Nephron (organoid): ENCODE data around the gene DNAJC25.

Source experiments
- H3K27ac Mint-ChIP-seq, 3 experiments: 2 replicates each; pipeline ENCODE4 v1.8.0; 2020; ENCODE audit warnings: mixed read lengths in 3 of 3, mild to moderate bottlenecking in 2 of 3, moderate library complexity in 1 of 3
- H3K27me3 Mint-ChIP-seq: 2 replicates; pipeline ENCODE4 v1.8.0; 2021; ENCODE audit warnings: low read depth, mild to moderate bottlenecking, moderate library complexity, mixed read lengths
- H3K36me3 Mint-ChIP-seq: 2 replicates; pipeline ENCODE4 v1.8.0; 2020; ENCODE audit warnings: low read depth, mixed read lengths
- H3K4me1 Mint-ChIP-seq: 2 replicates; pipeline ENCODE4 v1.8.0; 2020; ENCODE audit warnings: mixed read lengths
- H3K4me3 Mint-ChIP-seq, 3 experiments: 2 replicates each; pipeline ENCODE4 v1.8.0; 2020; ENCODE audit warnings: mild to moderate bottlenecking in 3 of 3, mixed read lengths in 3 of 3, moderate library complexity in 2 of 3
- H3K9me3 Mint-ChIP-seq: 2 replicates; pipeline ENCODE4 v1.8.0; 2020; ENCODE audit warnings: mixed read lengths
- TF ChIP-seq, protein P1 (sequence below), 3 experiments: fragments of 200-600 bp; sonication (generic); IDR thresholded peaks; one replicate each; pipeline ENCODE4 v1.5.0; 2021; ENCODE audit warnings: antibody characterized with exemption in 3 of 3; ENCODE audit not compliant: unreplicated experiment in 3 of 3

DNAJC25 gene

DNA sequence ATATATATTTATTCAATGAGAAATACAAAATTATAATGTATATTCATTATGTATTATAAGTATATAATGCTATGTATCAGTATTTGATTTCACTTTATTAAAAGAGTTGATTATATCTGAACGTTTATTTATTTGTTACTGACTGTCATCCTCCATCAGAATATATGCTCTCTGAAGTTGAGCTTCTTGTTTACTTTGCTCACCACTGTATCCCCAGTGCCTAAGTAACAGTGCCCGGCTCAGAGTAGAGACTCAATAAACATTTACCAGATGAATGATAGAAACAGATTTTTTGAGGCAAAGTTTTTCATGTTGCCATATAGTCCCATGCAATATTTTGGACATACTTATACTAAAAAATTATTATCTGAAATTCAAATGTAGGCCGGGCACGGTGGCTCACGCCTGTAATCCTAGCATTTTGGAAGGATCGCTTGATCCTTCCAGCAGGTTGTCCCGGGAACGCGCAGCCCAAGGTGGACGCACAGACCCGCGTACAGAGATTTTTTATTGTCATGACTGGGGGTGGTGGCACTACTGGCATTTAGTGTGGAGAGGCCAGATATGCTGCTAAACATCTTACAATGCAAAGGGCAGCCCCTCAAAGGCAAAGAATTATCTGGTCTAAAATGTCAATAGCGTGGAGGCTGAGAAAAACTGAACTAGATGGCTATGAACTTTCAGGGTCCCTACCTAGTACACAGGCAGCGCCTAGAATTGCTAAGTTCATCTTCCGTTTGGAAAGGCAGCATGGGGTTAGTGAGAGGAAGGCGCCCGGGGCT, 761 bp upstream of the DNAJC25 start:
- H3K27me3 Mint-ChIP-seq, result no peaks in the 10 kb centered on the region

DNA sequence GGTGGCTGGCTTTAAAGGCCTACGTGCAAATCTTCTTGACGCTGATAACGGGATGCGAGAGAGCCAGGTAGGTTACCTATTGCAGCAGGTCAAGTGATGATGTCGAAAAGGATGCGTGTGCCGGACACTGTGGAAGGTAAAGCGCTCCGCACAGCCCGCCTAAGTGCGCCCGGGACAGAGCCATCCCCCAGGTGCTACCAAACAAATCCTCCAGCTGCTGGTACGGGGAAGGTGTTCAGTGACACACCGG, 245 bp upstream of the DNAJC25 start:
- peak overlapping the region; percentile 94 to 97 (median 96) for H3K4me3 Mint-ChIP-seq

More for the DNA sequence above, 761 bp upstream of the DNAJC25 start:
- H3K4me3 Mint-ChIP-seq, result peak overlapping the region; percentile 94 to 97 (median 96)
- TF ChIP-seq, protein P1, sequence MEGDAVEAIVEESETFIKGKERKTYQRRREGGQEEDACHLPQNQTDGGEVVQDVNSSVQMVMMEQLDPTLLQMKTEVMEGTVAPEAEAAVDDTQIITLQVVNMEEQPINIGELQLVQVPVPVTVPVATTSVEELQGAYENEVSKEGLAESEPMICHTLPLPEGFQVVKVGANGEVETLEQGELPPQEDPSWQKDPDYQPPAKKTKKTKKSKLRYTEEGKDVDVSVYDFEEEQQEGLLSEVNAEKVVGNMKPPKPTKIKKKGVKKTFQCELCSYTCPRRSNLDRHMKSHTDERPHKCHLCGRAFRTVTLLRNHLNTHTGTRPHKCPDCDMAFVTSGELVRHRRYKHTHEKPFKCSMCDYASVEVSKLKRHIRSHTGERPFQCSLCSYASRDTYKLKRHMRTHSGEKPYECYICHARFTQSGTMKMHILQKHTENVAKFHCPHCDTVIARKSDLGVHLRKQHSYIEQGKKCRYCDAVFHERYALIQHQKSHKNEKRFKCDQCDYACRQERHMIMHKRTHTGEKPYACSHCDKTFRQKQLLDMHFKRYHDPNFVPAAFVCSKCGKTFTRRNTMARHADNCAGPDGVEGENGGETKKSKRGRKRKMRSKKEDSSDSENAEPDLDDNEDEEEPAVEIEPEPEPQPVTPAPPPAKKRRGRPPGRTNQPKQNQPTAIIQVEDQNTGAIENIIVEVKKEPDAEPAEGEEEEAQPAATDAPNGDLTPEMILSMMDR (IDR thresholded peaks at IDR 0.05; ENCODE audit: unreplicated experiment in 3 of 3), result no peak
- peaks cover 38% of the 10 kb centered on the region for H3K4me1 Mint-ChIP-seq
- H3K27ac Mint-ChIP-seq, result peak overlapping the region; percentile 84 to 93 (median 86)
- H3K9me3 Mint-ChIP-seq, result no peaks in the 10 kb centered on the region
- peaks cover 11% of the 10 kb centered on the region for H3K36me3 Mint-ChIP-seq

DNA sequence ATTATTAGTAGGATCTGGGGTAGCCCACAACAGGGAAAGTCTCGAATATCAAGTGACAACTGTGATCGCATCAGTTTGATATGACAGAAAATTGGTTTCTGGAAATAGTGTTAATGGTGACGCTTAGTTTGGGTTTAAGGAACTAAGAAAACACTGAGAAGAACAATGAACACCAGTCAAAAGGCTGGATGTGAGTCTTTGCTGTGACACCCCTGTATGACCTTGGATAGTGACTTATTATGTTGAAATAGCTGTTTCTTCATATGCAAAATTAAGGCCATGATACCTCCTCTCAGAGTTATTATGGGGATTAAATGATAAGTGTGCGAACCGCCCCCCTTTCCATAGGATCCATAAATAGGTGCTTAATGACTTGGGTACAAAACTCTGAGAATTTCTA, 926 bp downstream of the DNAJC25 start:
- no peaks in the 10 kb centered on the region for H3K27me3 Mint-ChIP-seq
- H3K4me1 Mint-ChIP-seq, result peaks cover 38% of the 10 kb centered on the region
- TF ChIP-seq, protein P1 (IDR thresholded peaks at IDR 0.05; ENCODE audit: unreplicated experiment in 3 of 3), result no peak
- peak overlapping the region; percentile 81 to 95 (median 87) for H3K27ac Mint-ChIP-seq
- H3K36me3 Mint-ChIP-seq, result peaks cover 11% of the 10 kb centered on the region
- no peaks in the 10 kb centered on the region for H3K9me3 Mint-ChIP-seq
- H3K4me3 Mint-ChIP-seq, result peak overlapping the region; percentile 93 to 96 (median 94)

More for the DNA sequence above, 245 bp upstream of the DNAJC25 start:
- peaks cover 11% of the 10 kb centered on the region for H3K36me3 Mint-ChIP-seq
- H3K27me3 Mint-ChIP-seq, result no peaks in the 10 kb centered on the region
- peaks cover 38% of the 10 kb centered on the region for H3K4me1 Mint-ChIP-seq
- no peaks in the 10 kb centered on the region for H3K9me3 Mint-ChIP-seq
- TF ChIP-seq, protein P1 (IDR thresholded peaks at IDR 0.05; ENCODE audit: unreplicated experiment in 3 of 3), result no peak
- peak overlapping the region; percentile 84 to 93 (median 86) for H3K27ac Mint-ChIP-seq

DNA sequence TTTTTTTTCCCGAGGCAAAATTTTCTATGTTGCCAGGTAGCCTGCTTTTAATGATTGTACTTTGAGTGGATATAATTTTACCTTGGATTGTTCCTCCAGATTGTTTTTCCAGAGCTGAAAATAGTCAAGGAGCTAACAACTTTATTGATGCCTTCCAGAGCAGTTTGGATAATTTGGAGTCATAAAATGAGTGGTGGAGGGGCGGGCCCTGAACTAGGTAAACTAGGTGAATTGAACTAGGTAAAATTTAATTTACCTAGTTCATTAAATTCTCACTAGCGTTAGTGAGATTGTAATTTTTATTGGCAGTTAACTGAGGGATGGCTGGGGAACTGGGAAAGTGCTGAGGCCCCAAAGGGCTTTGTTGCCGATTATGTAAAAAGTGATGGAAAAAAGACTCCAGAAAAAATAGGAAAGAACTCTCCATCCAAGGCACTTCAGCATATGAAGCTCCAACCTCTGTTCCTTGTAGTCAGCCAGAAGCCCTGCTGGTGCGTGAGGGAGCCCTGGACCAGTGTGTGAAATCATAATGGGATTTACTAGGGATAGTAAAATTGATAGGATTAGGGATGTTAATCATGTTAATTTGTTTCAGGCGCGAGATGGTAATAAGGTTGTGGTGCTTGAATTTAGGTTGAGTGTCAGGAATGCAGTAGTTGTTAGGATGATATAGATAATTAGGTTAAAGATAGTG, 1.7 kb downstream of the DNAJC25 start:
- TF ChIP-seq, protein P1 (IDR thresholded peaks at IDR 0.05; ENCODE audit: unreplicated experiment in 3 of 3), result no peak
- peak overlapping the region; percentile 93 to 96 (median 94) for H3K4me3 Mint-ChIP-seq
- H3K9me3 Mint-ChIP-seq, result no peaks in the 10 kb centered on the region
- H3K27me3 Mint-ChIP-seq, result no peaks in the 10 kb centered on the region
- H3K27ac Mint-ChIP-seq, result peak overlapping the region; percentile 81 to 95 (median 87)
- peaks cover 38% of the 10 kb centered on the region for H3K4me1 Mint-ChIP-seq
- H3K36me3 Mint-ChIP-seq, result peaks cover 11% of the 10 kb centered on the region

DNA sequence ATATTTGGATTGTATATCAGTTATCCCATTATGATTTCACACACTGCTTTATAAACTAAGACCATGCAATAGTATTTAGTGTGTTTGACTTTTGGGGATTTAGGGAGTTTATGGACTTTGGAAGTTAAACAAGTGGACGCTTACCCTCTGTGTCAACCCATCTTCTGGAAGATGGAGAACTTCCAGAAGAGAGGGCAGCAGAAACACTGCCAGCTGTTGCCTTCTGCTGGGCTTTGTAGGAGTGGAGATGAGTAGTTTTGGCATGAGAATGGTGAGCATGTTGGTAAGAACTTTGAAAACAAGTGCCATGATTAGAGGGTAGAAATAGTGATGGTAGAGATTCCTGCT, 2.2 kb downstream of the DNAJC25 start:
- Mint-ChIP-seq H3K4me3 (peak overlapping the region; percentile 93 to 96 (median 94)), H3K4me1 (peaks cover 38% of the 10 kb centered on the region), H3K27ac (no peak overlapping the region), H3K36me3 (peaks cover 11% of the 10 kb centered on the region), H3K27me3 (no peaks in the 10 kb centered on the region), H3K9me3 (no peaks in the 10 kb centered on the region)
- TF ChIP-seq, protein P1 (IDR thresholded peaks at IDR 0.05; ENCODE audit: unreplicated experiment in 3 of 3), result no peak
